H1 (cell line): ENCODE results near the gene FAM53B. TPM values are rescaled to one million over a fixed set of nuclear protein-coding genes. Genes with fewer than 3 reads are reported as not detected.

Experiments used
- CTCF ChIA-PET: fragments of 300-600 bp; sonication (Branson Sonifier 250); formaldehyde crosslinking; loops from one replicate; lab custom pipeline; 2021; ENCODE audit not compliant: partially characterized antibody; lab: Charles Lee
- POLR2A ChIA-PET: fragments of 300-600 bp; sonication (Branson Sonifier 250); formaldehyde crosslinking; loops from one replicate; lab custom pipeline; 2021; ENCODE audit warnings: inconsistent platforms; ENCODE audit not compliant: partially characterized antibody; lab: Charles Lee
- DNase-seq, 2 experiments: peaks; one replicate each; pipeline versions ENCODE4 v3.0.0 to v3.0.0-alpha.2; 2010 to 2022; ENCODE audit warnings: low spot score in 2 of 2, low read depth in 1 of 2, mixed read lengths in 1 of 2
- FAIRE-seq: peaks from 2 replicates; lab custom pipeline; 2011; peaks lifted over from hg19 to GRCh38; lab: Jason Lieb, UNC
- H2AFZ ChIP-seq: 2 replicates; pipeline ENCODE4 v1.8.1; 2012; ENCODE audit warnings: low read length, inconsistent platforms
- H2AK5ac ChIP-seq: 2 replicates; pipeline ENCODE4 v1.6.1; 2013; ENCODE audit warnings: low read depth, low read length
- H2BK120ac ChIP-seq: replicated peaks from 2 replicates; pipeline ENCODE3; 2013; ENCODE audit warnings: low read depth, low read length, inconsistent platforms
- H2BK12ac ChIP-seq: 2 replicates; pipeline ENCODE4 v1.6.1; 2013; ENCODE audit warnings: low read depth, low read length
- H2BK15ac ChIP-seq: 2 replicates; pipeline ENCODE4 v1.6.1; 2013; ENCODE audit warnings: low read length
- H2BK20ac ChIP-seq: 2 replicates; pipeline ENCODE4 v1.6.1; 2013; ENCODE audit warnings: low read length
- H2BK5ac ChIP-seq: 2 replicates; pipeline ENCODE4 v1.6.1; 2013; ENCODE audit warnings: low read depth, low read length
- H3K14ac ChIP-seq: 2 replicates; pipeline ENCODE4 v1.6.1; 2013; ENCODE audit warnings: inconsistent platforms; ENCODE audit not compliant: insufficient read length
- H3K18ac ChIP-seq: 2 replicates; pipeline ENCODE4 v1.6.1; 2013; ENCODE audit warnings: low read length; ENCODE audit errors: extremely low read depth
- H3K23ac ChIP-seq: 2 replicates; pipeline ENCODE4 v1.6.1; 2013; ENCODE audit warnings: inconsistent platforms; ENCODE audit not compliant: insufficient read length
- H3K23me2 ChIP-seq: 2 replicates; pipeline ENCODE4 v1.6.1; 2013; ENCODE audit warnings: low read depth, low read length
- H3K27ac ChIP-seq: 2 replicates; pipeline ENCODE4 v1.6.1; 2011; ENCODE audit warnings: low read depth, low read length, inconsistent platforms
- H3K27me3 ChIP-seq, 4 experiments: replicated peaks in 1 of 4; 1 replicate in 1 of 4; 2 replicates in 3 of 4; pipeline versions ENCODE4 v1.6.1 to v1.8.1; 2011 to 2013; ENCODE audit warnings: low read length in 3 of 4, mild to moderate bottlenecking in 3 of 4, inconsistent platforms in 2 of 4, mixed read lengths in 2 of 4, moderate library complexity in 1 of 4; ENCODE audit not compliant: control insufficient read depth in 3 of 4, insufficient read depth in 3 of 4; ENCODE audit errors: extremely low read depth in 1 of 4
- H3K36me3 ChIP-seq, 4 experiments: 2 replicates each; pipeline versions ENCODE4 v1.6.1 to v1.8.1; 2011 to 2013; ENCODE audit warnings: mild to moderate bottlenecking in 4 of 4, low read length in 3 of 4, moderate library complexity in 2 of 4, control low read depth in 1 of 4, inconsistent platforms in 1 of 4; ENCODE audit not compliant: insufficient read depth in 4 of 4, control insufficient read depth in 2 of 4
- H3K4ac ChIP-seq: replicated peaks from 2 replicates; pipeline ENCODE3; 2013; ENCODE audit warnings: low read length, low read depth, mixed read lengths, inconsistent platforms; ENCODE audit not compliant: insufficient read length
- H3K4me1 ChIP-seq, 4 experiments: replicated peaks in 1 of 4; 1 replicate in 1 of 4; 2 replicates in 3 of 4; pipeline versions ENCODE4 v1.6.1 to v1.8.1; 2011 to 2013; ENCODE audit warnings: low read length in 3 of 4, inconsistent platforms in 2 of 4, mixed read lengths in 1 of 4; ENCODE audit not compliant: insufficient read depth in 4 of 4, control insufficient read depth in 3 of 4
- H3K4me2 ChIP-seq, 2 experiments: 2 replicates each; pipeline versions ENCODE4 v1.6.1 to v1.8.1; 2011 to 2013; ENCODE audit warnings: low read depth in 2 of 2, low read length in 2 of 2, control low read depth in 1 of 2, inconsistent platforms in 1 of 2, mild to moderate bottlenecking in 1 of 2; ENCODE audit not compliant: insufficient read depth in 1 of 2
- H3K4me3 ChIP-seq, 4 experiments: fragments of 200-600, 300-600 bp in 1 of 4; sonication (generic), shearing (Covaris generic), sonication (Bioruptor Twin) in 1 of 4; 2 replicates each; pipeline versions ENCODE4 v1.5.1 to v1.8.1; 2011 to 2016; ENCODE audit warnings: low read length in 4 of 4, low read depth in 3 of 4, control low read depth in 2 of 4, inconsistent platforms in 2 of 4, mild to moderate bottlenecking in 2 of 4, mixed read lengths in 1 of 4, moderate library complexity in 1 of 4; ENCODE audit not compliant: insufficient read depth in 2 of 4; ENCODE audit errors: extremely low read depth in 1 of 4
- H3K56ac ChIP-seq: replicated peaks from 2 replicates; pipeline ENCODE3; 2013; ENCODE audit warnings: low read depth, mild to moderate bottlenecking, mixed read lengths, low read length, inconsistent platforms; ENCODE audit not compliant: insufficient read length
- H3K79me1 ChIP-seq: 2 replicates; pipeline ENCODE4 v1.6.1; 2013; ENCODE audit warnings: low read depth, low read length, control low read depth
- H3K79me2 ChIP-seq, 2 experiments: 2 replicates each; pipeline versions ENCODE4 v1.6.1 to v1.8.1; 2012 to 2013; ENCODE audit warnings: low read length in 2 of 2, mild to moderate bottlenecking in 2 of 2, inconsistent platforms in 1 of 2; ENCODE audit not compliant: insufficient read depth in 2 of 2, control insufficient read depth in 1 of 2
- H3K9ac ChIP-seq, 4 experiments: replicated peaks in 1 of 4; 1 replicate in 1 of 4; 2 replicates in 3 of 4; pipeline versions ENCODE4 v1.6.1 to v1.8.1; 2011 to 2013; ENCODE audit warnings: low read depth in 3 of 4, low read length in 3 of 4, control low read depth in 2 of 4, mild to moderate bottlenecking in 2 of 4, moderate library complexity in 2 of 4, inconsistent platforms in 1 of 4; ENCODE audit errors: extremely low read depth in 1 of 4
- H3K9me3 ChIP-seq, 2 experiments: 2 replicates each; pipeline versions ENCODE4 v1.6.1 to v1.8.1; 2012 to 2013; ENCODE audit warnings: mild to moderate bottlenecking in 2 of 2, moderate library complexity in 2 of 2, control low read depth in 1 of 2, inconsistent platforms in 1 of 2, low read depth in 1 of 2, low read length in 1 of 2, mixed read lengths in 1 of 2; ENCODE audit not compliant: insufficient read depth in 2 of 2
- H4K20me1 ChIP-seq, 2 experiments: replicated peaks in 1 of 2; 2 replicates each; pipeline versions ENCODE3 to v1.8.1; 2011 to 2013; ENCODE audit warnings: inconsistent platforms in 2 of 2, low read length in 2 of 2, mild to moderate bottlenecking in 1 of 2; ENCODE audit not compliant: insufficient read depth in 2 of 2, control insufficient read depth in 1 of 2
- H4K5ac ChIP-seq: 2 replicates; pipeline ENCODE4 v1.6.1; 2013; ENCODE audit warnings: low read length, low read depth, mixed read lengths, inconsistent platforms; ENCODE audit not compliant: insufficient read length
- H4K8ac ChIP-seq: 2 replicates; pipeline ENCODE4 v1.8.0; 2013; ENCODE audit warnings: mild to moderate bottlenecking, moderate library complexity, low read length, inconsistent platforms; ENCODE audit not compliant: insufficient read depth; ENCODE audit errors: extremely low read depth
- H4K91ac ChIP-seq: replicated peaks from 2 replicates; pipeline ENCODE3; 2013; ENCODE audit warnings: low read length, mixed read lengths, inconsistent platforms; ENCODE audit not compliant: insufficient read length
- BCL11A ChIP-seq, 2 experiments: IDR thresholded peaks; one replicate each; pipeline ENCODE4 v1.6.1; 2011; ENCODE audit warnings: low read depth in 2 of 2, low read length in 2 of 2, mild to moderate bottlenecking in 2 of 2
- CHD1 ChIP-seq: IDR thresholded peaks from 2 replicates; pipeline ENCODE4 v1.6.1; 2012; ENCODE audit warnings: low read depth, low read length, improper control_type of control experiment
- CREB1 ChIP-seq: IDR thresholded peaks from 2 replicates; pipeline ENCODE4 v1.6.1; 2012; ENCODE audit warnings: inconsistent platforms
- E2F6 ChIP-seq: IDR thresholded peaks from 2 replicates; pipeline ENCODE4 v1.6.1; 2012; ENCODE audit warnings: inconsistent platforms
- EP300 ChIP-seq, 2 experiments: IDR thresholded peaks; 1 replicate in 1 of 2; 2 replicates in 1 of 2; pipeline ENCODE4 v1.6.1; 2011 to 2012; ENCODE audit warnings: low read depth in 2 of 2, low read length in 2 of 2, mild to moderate bottlenecking in 2 of 2, borderline replicate concordance in 1 of 2, inconsistent platforms in 1 of 2, moderate library complexity in 1 of 2
- HDAC6 ChIP-seq: IDR thresholded peaks from one replicate; pipeline ENCODE4 v1.7.1; 2012; ENCODE audit warnings: low read depth, mild to moderate bottlenecking, inconsistent platforms, low read length, moderate library complexity
- KDM1A ChIP-seq: fragments of 200-600, 300-600 bp; sonication (generic); IDR thresholded peaks from 2 replicates; pipeline ENCODE4 v1.7.1; 2016; ENCODE audit warnings: mild to moderate bottlenecking, low read length, borderline replicate concordance
- KDM5A ChIP-seq: fragments of 200-600 bp; IDR thresholded peaks from 2 replicates; pipeline ENCODE4 v1.7.1; 2012; ENCODE audit warnings: mild to moderate bottlenecking, low read length, inconsistent platforms, mixed read lengths
- PHF8 ChIP-seq: fragments of 200-600 bp; sonication (generic); conservative IDR thresholded peaks from 2 replicates; pipeline ENCODE4 v1.7.1; 2012; ENCODE audit warnings: low read depth, mild to moderate bottlenecking, inconsistent platforms, low read length, moderate library complexity
- RAD21 ChIP-seq, 2 experiments: IDR thresholded peaks in 1 of 2; conservative IDR thresholded peaks in 1 of 2; 2 replicates each; pipeline ENCODE4 v1.6.1; 2011; ENCODE audit warnings: low read depth in 2 of 2, low read length in 2 of 2, improper control_type of control experiment in 1 of 2, inconsistent platforms in 1 of 2, mild to moderate bottlenecking in 1 of 2, moderate library complexity in 1 of 2
- SIN3A ChIP-seq, 2 experiments: IDR thresholded peaks in 1 of 2; conservative IDR thresholded peaks in 1 of 2; 2 replicates each; pipeline ENCODE4 v1.6.1; 2011 to 2012; ENCODE audit warnings: low read length in 2 of 2, improper control_type of control experiment in 1 of 2, low read depth in 1 of 2, mild to moderate bottlenecking in 1 of 2
- TCF12 ChIP-seq: IDR thresholded peaks from 2 replicates; pipeline ENCODE4 v1.6.1; 2011; ENCODE audit warnings: low read depth, mild to moderate bottlenecking, low read length
- WGBS, 2 experiments: shearing (Covaris generic) in 1 of 2; methylation state at CpG; one replicate each; pipeline versions ENCODE4 v1.1.6 to v1.1.7; 2013 to 2015; ENCODE audit warnings: low lambda C conversion rate in 2 of 2, mixed read lengths in 2 of 2, inconsistent platforms in 1 of 2, low coverage in 1 of 2, missing lambda C conversion rate in 1 of 2; ENCODE audit not compliant: insufficient replicate concordance in 2 of 2, insufficient coverage in 1 of 2, insufficient read length in 1 of 2; ENCODE audit errors: extremely low coverage in 1 of 2, missing lambda C conversion rate in 1 of 2; 5-methylcytosine and 5-hydroxymethylcytosine counted together
- polyA plus RNA-seq, 7 experiments: library from polyadenylated mRNA; depleted of rRNA in 3 of 7; stranded (reverse) in 5 of 7; unstranded in 2 of 7; fragments of >200 nt in 5 of 7; fragments of 200-250 nt in 2 of 7; gene quantifications; 1 replicate in 5 of 7; 2 replicates in 1 of 7; 4 replicates in 1 of 7; pipeline versions ENCODE4 v1.2.1 to v1.2.3, GENCODE V29; 2011 to 2013; ENCODE audit warnings: missing spikeins in 2 of 7, mixed read lengths in 2 of 7
- total RNA-seq: library from RNA; stranded (reverse); fragmentation: NEBNext Ultra II Directional; extraction: Animal tissue kit (Norgen Biotek cat#: 25700); gene quantifications from 2 replicates; pipeline ENCODE4 v1.2.1, GENCODE V29; 2021
- TF ChIP-seq, protein P1 (sequence below): IDR thresholded peaks from 2 replicates; pipeline ENCODE4 v1.6.1; 2011; ENCODE audit warnings: low read depth, mild to moderate bottlenecking, low read length; ENCODE audit not compliant: insufficient read depth

Gene FAM53B
- total and polyA plus RNA-seq, 2 of the 8 experiments (the other 6 are each of a cell fraction or from before 2014, with no cell fraction given), result 5.3 to 14.4 TPM

DNA sequence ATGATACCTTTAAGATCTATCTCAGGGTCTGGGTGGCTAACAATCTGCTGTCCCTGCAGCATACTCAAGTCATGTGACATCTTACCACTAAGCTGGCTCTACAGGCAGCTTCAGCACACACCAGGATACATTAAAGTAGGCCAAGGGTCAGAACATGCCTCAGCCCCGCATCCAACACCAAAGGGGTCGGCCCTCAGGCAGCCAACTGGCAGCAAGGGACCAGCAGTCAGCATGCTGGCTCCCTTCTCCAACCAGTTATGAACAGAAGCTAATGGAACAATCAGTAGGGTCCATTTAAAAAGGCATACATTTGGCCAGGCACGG lies 37.1 kb downstream of the FAM53B start:
- no peak overlapping the region for H2BK120ac ChIP-seq
- H3K14ac ChIP-seq, result no peak overlapping the region
- H3K4me2 ChIP-seq, result no peak overlapping the region
- POLR2A ChIA-PET, result no interaction called here
- H3K23me2 ChIP-seq, result no peaks in the 10 kb centered on the region
- peaks cover 2% of the 10 kb centered on the region; the same call in 1 of the 2 replicates for H3K79me1 ChIP-seq
- no peaks in the 10 kb centered on the region for H3K36me3 ChIP-seq
- H2BK20ac ChIP-seq, result no peak overlapping the region
- H3K79me2 ChIP-seq, result no peaks in the 10 kb centered on the region
- no peak overlapping the region for H2BK5ac ChIP-seq
- H3K56ac ChIP-seq, result no peak overlapping the region
- no peak for FAIRE-seq
- TF ChIP-seq, protein P1, sequence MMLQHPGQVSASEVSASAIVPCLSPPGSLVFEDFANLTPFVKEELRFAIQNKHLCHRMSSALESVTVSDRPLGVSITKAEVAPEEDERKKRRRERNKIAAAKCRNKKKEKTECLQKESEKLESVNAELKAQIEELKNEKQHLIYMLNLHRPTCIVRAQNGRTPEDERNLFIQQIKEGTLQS, result no peak
- TF ChIP-seq EP300 (IDR thresholded peaks at IDR 0.05; ENCODE audit: borderline replicate concordance in 1 of 2, low read depth in 2 of 2, low read length in 2 of 2), result no peak
- no peak for TF ChIP-seq SIN3A (conservative IDR thresholded peaks at IDR 0.05 in 1 of 2, IDR thresholded peaks at IDR 0.05 in 1 of 2; ENCODE audit: low read depth in 1 of 2, low read length in 2 of 2)
- TF ChIP-seq E2F6, result no peak
- TF ChIP-seq CREB1, result no peak
- TF ChIP-seq KDM5A, result no peak
- no peak for TF ChIP-seq PHF8
- TF ChIP-seq RAD21 (IDR thresholded peaks at IDR 0.05 in 1 of 2, conservative IDR thresholded peaks at IDR 0.05 in 1 of 2; ENCODE audit: low read depth in 2 of 2, low read length in 2 of 2), result no peak
- no peak for TF ChIP-seq CHD1
- no peak for TF ChIP-seq TCF12
- TF ChIP-seq HDAC6, result no peak
- no peak for TF ChIP-seq KDM1A
- TF ChIP-seq BCL11A (IDR thresholded peaks at IDR 0.05; ENCODE audit: low read depth in 2 of 2, low read length in 2 of 2), result no peak
- TF ChIP-seq, all 59 proteins: peak for 0
- Histone ChIP-seq H4K5ac (no peak overlapping the region), H3K9ac (no peak overlapping the region), H3K4me1 (peaks cover 3 to 21% (median 13%) of the 10 kb centered on the region in 4 experiments; a peak in 6 of 7 replicates), H3K27me3 (no peaks in the 10 kb centered on the region), H3K4ac (no peak overlapping the region), H3K27ac (no peak overlapping the region), H2BK12ac (no peak overlapping the region), H4K8ac (no peak overlapping the region), H3K23ac (no peak overlapping the region), H3K18ac (no peak overlapping the region), H2AFZ (no peak overlapping the region), H2BK15ac (no peak overlapping the region), H2AK5ac (no peak overlapping the region), H4K91ac (no peak overlapping the region), H4K20me1 (peaks cover 3 to 15% of the 10 kb centered on the region in 2 experiments), H3K9me3 (no peaks in the 10 kb centered on the region), H3K4me3 (no peak overlapping the region)
- DNase-seq, result no peak
- CTCF ChIA-PET, result interaction anchor here (0.7 to 4.3 kb wide), 4 partner anchors 10 to 33 kb away, joined by 3 to 35 read pairs (median 12); no protein-coding TSS in a partner anchor
- WGBS, 2 experiments, result 86% methylated on average over 3 of the region's 3 CpGs; no CpG with 5 or more reads in 1 of the 2 experiments
